ENCODE results near the gene HNRNPDL.
A peak's percentile ranks its signal among the peaks of the same experiment; 100 is the strongest.
"Not testable (repeated sequence)": the region's sequence is repeated elsewhere in the genome, so short reads cannot be mapped to it uniquely, and the experiment has no call there.

The HNRNPDL gene

DNA sequence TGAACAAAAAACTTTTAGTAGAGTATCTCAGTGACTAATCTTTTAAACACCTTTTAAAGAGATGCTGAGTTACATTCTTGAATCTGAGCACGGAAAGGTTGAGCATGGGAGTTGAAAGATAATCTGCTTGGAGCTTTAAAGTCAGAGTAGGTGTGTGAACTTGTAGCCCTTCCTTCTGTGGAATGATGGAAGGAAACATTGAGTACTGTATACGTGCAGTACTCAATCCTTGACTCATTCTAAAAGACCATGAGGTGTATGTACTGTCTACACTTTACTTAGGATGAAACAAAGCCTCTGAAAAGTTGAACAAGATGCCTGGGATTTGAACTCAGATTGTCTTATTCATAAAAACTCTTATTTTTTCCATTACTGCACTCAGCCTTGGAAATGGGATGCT, 3.5 kb upstream of the HNRNPDL start:
- DNase-seq, result no peak

DNA sequence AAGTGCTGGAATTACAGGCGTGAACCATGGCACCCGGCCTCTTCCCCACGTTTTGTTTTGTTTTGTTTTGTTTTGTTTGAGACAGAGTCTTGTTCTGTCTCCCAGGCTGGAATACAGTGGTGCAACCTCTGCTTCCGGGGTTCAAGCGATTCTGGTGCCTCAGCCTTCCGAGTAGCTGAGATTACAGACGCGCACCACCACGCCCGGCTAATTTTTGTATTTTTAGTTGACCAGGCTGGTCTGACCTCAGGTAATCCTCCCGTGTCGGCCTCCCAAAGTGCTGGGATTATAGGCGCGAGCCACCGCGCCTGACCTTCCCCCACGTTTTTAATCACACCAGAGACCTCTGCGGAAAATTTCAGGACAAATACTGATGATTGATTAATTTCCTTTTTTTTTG, 2.3 kb upstream of the HNRNPDL start:
- DNase-seq, result no peak

DNA sequence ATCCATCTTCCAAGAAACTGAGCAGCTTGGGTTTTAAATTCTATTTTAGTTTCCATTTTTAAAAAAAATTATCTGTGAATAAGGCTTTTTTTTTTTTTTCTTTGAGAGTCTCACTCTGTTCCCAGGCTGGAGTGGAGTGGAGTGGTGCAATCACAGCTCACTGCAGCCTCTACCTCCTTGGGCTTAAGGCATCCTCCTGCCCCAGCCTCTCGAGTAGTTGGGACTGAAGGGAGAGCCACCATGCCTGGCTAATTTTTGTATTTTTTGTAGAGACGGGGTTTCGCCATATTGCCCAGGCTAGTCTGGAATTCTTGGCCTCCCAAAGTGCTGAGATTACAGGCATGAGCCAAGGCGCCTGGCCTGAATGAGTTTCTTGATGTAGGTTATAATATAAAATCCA, 1.6 kb upstream of the HNRNPDL start:
- no peak for DNase-seq

DNA sequence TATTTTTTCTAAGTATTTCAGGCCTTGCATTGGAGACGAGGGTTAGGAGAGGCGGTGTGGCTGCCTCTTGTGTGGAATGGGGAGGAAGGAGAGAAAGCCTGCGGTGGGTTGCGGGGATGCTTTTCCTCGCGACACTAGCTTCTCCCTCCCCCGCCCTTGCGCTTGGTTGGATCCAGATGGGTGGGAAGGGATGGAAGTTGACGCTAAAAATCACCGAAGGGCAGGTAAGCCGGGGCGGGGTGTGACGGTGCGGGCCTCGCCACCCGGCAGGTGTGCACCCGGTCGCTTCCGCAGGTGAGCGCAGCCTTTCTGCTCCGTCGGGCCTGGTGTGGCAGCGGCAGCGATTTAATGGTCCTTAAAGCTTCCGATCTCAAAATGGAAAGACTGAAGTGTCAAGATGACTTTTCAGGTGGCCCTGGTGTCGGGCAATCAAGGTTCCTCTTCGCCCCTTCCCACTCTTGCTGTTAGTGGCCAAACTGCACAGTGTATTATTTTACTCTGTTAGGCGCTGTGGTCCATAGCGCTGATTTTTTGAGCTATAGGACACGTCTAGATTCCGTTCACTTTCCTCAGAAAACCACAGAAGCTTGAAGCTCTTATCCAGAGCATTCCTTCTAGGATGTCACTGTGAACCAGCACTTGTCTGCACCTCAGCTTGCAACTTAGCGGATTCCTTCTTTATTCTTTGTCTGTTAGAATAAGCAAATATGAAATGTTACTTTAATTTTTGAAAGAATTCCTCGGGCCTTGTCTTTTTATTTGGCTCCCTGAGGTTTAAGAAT, 893 bp upstream of the HNRNPDL start:
- peak in 17 of 51 donors; percentile 13 to 84 (median 37) for DNase-seq

DNA sequence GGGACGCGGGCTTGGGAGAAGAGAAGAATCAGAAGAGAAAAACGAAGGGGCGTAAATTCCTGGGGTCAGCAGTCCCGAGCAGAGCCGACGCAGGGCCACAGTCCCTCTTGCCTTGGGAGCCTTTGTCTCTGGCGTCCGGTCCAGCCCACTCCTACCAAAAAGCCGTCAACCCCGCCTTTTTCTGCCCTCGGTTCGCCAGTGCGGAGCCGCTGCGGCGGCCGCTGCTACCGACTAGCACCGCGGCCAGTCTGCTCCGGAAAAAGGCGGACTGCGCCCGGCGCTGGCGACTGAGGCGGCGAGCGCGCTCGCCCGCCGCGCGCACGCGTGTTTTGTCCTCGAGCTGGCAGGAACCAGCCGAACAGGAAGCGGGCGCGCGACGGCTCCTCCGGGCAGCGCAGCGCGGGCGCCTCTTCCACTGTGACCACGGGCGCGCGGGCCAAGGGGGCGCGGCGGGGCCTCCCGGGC, 502 bp downstream of the HNRNPDL start:
- peak in 29 of 51 donors; percentile 40 to 89 (median 69) for DNase-seq

DNA sequence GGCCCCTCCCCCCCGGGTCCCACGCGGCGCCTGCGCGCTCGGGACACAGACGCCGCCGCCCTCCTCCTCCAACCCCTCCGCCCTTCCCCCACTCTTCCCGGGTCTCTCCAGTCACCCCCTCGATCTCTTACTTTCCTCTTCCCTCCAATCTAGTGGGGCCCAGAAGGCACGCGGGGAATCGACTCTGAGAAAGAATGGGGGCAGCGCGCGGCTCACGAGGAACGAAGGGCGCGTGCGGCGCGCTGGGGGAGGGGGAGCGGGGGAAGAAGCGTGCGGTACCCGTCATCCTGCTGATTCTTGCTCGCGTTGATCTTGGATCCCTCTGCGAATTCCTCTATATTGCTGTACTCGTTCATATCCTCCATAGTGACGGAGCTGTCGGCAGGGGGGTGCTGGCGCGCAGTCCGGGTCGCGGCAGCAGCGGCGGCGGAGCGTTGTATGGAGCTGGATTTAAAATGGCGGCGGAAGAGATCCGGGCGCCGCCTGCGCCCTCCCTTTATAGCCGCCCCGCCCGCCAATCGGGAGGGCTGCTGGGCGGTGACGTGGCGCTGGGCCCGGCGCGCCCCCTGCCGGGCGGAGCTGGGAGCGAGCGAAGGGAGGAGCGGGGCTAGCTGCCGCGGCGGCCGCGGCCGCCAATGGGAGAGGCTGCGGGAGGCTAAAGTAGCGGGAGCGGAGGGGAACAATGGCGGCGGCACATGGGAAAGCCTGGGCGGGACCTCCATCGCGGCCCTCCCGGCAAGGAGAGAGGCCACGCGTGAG, 1.1 kb downstream of the HNRNPDL start:
- DNase-seq, result peak; percentile 60 to 97 (median 86)

DNA sequence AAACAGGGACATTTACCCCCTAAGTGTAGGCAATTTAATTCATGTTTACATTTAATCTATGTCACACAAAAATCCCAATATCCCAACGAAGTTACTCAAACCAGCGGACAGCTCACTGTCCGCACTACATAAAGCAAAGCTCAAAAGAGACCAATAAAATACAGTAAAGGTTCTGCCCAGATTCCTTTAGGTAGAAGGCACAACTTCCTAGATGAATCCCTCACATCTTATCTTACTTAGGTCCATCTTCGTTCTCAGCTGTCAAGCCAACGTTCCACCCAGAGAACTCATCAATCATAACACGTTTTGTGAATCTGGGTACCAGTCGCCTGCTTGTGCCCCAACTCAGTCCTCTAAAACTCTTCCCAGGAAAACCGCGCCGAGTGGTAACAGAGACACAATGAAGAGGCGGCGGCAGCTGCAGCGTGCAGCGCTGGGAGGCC, 1.7 kb downstream of the HNRNPDL start:
- peak in 1 of 51 donors; percentile 64 for DNase-seq

DNA sequence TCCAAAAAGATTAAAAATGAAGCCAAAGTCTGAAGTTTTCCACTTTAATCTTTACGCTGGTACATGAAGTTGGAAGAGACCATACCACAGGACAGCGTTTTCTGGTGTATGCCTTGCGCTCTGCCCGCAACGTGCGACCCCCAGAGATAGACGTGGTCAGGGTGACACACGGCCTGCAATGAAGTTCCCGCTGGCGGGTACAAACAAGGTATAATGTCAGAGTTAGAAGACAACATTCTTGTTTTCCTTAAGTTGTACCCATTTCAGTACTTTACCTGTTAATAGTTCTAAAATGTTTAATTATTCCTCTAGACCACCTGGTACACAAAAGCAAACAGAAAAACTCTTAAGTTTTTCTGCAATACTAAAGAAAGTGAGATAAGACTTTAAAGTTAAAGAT, 4.8 kb downstream of the HNRNPDL start:
- no peak for DNase-seq

DNA sequence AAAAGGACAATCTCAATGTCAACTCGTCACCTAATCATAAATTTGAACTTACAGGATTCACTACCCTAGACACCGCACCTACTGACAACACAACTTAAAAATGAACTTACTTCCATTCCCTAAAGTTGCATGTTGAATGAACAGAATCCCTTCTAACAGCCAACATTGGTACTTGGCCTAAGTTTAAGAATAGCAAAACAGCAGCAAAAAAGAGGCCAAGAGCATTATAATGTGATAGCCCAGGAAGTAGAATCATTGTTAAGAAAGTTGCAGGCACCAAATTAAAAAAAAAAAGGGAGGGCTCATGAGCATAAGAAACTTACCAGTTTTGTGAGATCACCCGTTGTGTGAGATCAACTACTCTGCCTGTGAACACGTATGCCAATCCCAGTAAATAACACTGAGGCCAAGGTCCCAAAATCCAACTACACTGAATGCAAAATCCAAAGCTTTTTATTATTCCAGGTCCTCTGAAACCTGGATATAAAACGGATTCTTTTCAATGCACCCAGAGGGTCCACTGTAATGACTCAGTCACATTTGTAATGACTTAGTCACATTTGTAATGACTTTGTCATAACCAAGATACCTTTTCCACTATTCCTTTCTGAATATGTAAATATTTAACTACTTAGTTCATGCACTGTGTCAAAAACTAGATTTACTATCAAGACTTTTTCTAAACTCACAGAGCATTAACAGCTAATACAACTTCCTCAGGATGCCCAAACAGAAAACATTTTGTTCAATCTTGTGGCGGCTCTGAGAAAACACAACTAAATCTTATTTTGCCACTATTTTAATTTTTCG, 6.8 kb downstream of the HNRNPDL start:
- no peak for DNase-seq

DNA sequence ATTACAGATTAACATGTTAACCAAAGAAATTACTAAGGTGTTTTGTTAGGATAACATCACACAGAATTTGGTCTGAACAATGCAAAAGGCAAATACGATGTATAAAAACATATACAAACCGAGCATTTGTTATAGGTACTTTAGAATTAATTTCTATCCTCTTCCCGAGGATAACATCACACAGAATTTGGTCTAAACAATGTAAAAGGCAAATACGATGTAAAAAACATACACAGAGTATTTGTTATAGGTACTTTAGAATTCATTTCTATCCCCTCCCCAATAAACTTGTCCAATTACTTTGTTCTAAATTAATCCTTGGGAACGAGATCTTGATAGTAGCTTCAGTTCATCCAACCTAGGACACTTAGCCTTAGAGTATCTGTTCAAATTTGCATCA, 7.6 kb downstream of the HNRNPDL start:
- no peak for DNase-seq

DNA sequence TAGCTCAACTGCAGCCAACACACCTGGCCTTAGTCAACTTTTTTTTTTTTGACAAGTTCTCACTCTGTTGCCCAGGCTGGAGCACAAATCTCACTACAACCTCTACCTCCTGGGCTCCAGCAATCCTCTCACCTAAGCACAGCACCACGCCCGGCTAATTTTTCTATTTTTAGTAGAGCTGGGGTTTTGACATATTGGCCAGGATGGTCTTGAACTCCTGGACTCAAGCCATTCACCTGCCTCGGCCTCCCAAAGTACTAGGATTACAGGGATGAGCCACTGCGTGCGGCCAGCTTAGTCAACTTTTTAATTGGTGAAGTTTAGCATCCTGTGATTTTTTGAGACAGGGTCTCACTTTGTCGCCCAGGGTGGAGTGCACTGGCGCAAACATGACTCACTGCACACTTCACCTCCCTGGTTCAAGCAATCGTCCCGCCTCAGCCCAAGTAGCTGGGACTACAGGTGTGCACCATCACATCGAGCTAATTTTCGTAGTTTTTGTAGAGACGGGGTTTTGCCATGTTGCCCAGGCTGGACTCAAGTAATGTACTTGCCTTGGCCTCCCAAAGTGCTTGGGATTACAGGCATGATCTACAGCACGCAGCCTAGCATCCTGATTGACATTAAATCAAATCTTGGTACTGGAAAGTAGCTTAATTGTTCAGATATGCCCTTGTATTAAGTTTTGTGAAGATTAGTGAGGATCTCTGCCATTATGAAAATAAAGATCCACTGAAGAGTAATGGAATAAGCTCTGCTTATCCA, 8.3 kb downstream of the HNRNPDL start:
- no peak for DNase-seq

DNA sequence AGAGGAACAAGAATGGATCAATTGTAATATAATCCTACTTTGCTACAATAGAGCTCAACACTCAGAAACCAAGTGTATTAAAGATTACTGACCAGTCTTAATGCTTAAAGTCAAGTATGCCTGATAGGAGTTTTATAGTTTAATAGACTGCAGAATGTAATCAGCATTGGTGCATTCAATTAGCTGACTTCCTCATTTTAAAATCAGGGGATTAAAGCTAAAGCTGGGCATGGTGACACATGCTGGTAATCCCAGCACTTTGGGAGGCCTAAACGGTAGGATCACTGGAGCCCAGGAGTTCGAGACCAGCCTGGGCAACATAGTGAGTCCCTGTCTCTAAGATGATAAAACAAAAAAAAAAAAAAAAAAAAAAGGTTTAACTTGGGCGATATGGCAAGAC, 10.8 kb downstream of the HNRNPDL start:
- no peak for DNase-seq

DNA sequence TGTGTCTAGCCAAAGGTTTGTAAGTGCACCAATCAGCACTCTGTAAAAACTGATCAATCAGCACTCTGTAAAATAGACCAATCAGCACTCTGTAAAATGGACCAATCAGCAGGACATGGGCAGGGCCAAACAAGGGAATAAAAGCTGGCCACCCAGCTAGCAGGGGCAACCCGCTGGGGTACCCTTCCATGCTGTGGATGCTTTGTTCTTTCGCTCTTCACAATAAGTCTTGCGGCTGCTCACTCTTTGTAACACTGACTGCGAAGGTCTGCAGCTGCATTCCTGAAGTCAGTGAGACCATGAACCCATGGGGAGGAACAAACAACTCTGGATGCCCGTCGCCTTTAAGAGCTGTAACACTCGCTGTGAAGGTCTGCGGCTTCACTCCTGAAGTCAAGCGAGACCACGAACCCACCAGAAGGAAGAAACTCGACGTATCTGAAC, 14.3 kb downstream of the HNRNPDL start:
- no peak for DNase-seq

DNA sequence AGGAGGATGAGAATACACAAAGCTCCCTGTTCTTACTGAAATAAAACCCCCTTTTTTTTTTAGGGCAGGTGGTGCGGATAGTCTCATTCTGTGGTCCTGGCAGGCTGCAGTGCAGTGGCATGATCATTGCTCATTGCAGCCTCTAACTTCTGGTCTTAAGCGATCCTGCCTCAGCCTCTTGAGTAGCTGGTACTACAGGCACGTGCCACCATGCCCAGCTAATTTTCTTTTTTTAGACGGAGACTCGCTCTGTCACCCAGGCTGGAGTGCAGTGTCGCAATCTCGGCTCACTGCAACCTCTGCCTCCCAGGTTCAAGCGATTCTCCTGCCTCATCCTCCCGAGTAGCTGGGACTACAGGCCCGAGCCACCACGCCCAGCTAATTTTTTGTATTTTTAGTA, 15.2 kb downstream of the HNRNPDL start:
- DNase-seq, result not testable (repeated sequence)

DNA sequence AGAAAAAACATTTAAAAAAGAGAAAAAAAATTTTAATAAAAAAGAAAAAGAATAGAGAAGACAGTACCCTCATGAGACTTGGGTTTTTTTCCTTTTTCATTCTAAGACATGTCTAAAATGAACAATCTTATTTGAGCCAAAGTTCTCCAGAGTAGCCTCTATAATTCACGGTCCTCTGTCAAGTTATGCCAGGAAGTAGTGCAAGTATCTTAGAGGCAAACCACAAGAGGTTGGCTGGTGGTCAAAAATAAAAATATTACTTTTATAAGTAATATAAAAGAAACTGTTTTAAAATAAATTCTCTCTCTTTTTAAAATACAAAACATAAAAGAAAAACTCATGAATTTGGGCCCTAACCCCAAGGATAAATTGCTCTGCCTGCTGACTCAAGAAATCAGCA, 26.5 kb downstream of the HNRNPDL start:
- no peak for DNase-seq

DNA sequence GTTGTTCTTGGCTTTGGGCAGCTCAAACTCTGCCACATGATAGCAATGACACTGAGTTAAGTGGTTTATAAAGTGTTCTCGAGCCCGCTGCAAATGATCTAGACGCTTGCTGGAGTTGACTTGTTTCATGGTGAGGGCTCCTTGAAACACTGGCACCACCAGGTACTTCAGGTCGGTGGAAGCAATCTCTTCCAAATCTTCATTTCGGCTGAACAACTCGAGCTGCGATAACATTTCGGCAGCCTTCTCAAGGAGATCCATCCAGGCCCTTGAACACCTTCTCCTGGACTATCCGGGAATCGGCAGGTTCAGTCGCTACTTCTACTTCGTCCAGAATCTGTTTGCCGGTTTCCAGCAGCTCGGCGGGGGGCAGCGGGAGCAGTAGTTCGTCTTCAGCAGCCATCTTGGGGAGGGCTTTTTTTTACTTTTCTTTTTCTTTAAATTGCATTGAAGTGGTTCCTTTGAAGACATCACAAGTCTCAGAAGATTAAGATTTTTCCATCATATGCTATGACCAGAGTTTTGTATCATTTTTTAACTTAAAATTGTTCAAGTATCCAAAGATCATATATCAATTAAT, 28.0 kb downstream of the HNRNPDL start:
- no peak for DNase-seq

DNA sequence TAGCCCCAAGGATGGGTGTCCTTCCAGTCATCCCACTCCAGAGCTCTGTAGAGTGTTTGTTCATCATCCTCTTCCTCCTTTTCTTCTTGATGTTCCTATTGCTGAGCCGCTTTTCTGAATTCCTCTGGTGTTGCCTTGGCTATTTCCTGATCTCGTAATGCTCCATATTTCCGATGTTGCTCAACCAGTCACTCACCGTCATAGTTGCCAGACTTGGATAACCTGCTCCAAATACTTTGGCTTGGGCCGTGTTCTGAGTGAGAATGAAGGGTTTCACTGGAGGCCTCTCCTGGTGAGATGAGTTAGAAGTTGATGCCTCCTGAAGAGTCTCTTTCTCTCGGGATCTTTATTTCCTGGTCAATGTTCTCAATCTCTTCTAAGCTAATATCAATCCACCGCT, 28.7 kb downstream of the HNRNPDL start:
- no peak for DNase-seq

DNA sequence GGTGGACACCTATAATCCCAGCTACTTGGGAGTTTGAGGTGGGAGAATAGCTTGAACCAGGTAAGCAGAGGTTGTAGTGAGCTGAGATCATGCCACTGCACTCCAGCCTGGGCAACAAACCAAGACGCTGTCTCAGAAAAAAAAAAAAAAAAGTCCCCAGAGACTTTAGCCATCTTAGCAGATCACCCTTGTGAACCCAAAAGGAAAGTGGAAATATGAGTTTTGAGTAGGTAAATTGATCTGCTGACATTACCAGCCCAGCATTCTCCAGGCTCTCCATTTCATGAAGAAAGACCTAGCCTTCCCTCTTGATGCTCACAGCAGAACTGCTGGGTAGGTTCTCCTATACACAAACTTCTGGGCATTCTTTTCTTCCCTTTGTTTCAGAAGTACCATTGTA, 32.0 kb downstream of the HNRNPDL start:
- no peak for DNase-seq

DNA sequence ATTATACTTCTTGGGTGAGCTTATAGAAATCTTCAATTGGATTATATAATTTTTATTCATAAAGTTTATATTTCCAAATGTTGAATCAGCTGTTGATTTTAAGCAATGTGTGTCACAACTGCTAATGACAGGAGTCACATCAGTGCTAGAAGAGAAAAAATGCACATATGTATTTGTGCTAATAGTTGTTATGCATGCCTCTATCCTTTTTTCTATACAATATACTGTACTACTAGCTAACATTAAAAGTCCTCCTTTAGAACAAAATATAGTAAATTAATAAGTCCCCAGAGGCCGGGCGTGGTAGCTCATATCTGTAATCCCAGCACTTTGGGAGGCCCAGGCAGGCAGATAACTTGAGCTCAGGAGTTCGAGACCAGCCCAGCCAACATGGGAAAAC, 32.7 kb downstream of the HNRNPDL start:
- no peak for DNase-seq

DNA sequence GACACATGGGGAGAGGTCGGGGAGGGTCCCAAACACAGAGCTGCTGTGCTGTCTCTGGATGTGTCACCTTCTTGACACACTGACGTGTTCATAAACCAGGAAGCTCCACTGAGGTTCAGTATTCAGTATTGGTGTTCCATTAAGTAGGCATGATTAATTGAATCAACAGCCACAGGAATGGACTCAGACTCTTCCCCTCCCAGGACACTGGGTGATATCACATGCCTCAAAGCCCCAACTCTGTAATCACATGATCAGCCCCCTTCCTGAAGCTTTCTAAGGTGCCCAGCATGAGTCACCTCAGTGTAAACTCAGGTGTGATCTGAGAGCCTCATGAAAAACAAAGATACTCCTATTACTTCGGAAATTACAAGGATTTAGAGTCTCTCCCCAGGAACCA, 35.4 kb downstream of the HNRNPDL start:
- no peak for DNase-seq

DNA sequence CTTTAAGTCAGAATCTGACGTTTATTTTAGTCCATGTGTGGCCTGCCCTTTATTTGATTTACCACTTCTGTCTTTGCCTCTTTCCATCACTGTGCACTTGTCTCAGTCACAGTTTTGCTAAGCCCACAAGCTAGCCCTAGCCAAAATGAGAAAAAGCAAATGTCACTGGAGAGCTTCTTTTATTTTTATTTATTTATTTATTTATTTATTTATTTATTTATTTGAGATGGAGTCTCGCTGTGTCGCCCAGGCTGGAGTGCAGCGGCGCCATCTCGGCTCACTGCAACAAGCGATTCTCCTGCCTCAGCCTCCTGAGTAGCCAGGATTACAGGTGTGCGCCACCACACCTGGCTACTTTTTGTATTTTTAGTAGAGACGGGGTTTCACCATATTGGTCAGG, 40.2 kb downstream of the HNRNPDL start:
- DNase-seq, result not testable (repeated sequence)

Measured in hypothalamus (tissue), 51 donors.